HG03520 (cell line): Measurements from ENCODE around the gene CEP85L.

Experiments
- ATAC-seq: cut with Tn5 transposase; IDR thresholded peaks from one replicate; pipeline ENCODE4 v1.9.1; 2021; ENCODE audit warnings: mild to moderate bottlenecking, moderate library complexity; ENCODE audit not compliant: unreplicated experiment

Gene CEP85L

DNA sequence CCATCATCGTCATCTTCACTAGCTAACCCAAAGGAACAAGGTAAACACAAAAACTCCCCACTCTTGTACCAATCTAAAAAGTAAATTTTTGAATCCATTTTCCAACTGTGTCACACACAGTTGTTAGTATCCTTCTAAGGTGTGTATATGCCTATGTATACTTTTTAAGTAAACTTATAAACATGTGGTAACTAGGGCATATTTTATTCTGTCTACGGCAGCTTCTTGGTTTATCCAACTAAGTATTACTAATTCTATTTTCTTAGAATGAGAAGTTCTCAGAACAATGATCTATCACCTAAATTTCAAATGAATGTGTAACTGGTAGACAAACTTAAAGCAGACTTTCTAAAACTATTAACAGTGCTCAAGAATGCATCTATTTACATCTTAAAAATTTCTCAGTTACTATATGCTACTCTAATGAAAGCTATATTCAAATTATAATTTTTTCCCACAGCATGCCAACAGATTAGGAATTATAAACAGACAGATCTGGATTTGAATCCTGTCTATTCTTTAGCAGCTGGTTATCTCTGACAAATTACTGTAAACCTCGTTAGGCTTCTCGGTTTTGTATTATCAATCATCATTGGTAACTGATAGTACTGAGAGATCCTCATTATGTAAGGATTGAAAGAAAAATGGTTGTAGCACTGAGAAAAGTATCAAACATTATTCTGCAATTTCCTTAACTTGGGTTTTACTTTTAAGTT lies 105.1 kb downstream of the CEP85L start:
- no peak for ATAC-seq

- no peak for ATAC-seq
These were observed 107.3 kb downstream of the CEP85L start for GRCh38 chr6:118544105-118544504.

GRCh38 chr6:118542184-118542952 lies 109.0 kb downstream of the CEP85L start:
- ATAC-seq, result no peak

GRCh38 chr6:118537574-118537973 lies 113.8 kb downstream of the CEP85L start:
- ATAC-seq, result no peak

GRCh38 chr6:118536478-118536877 lies 114.9 kb downstream of the CEP85L start:
- no peak for ATAC-seq

GRCh38 chr6:118535176-118535844 lies 116.1 kb downstream of the CEP85L start:
- ATAC-seq, result no peak

GRCh38 chr6:118530942-118531341 lies 120.4 kb downstream of the CEP85L start:
- ATAC-seq, result no peak

DNA sequence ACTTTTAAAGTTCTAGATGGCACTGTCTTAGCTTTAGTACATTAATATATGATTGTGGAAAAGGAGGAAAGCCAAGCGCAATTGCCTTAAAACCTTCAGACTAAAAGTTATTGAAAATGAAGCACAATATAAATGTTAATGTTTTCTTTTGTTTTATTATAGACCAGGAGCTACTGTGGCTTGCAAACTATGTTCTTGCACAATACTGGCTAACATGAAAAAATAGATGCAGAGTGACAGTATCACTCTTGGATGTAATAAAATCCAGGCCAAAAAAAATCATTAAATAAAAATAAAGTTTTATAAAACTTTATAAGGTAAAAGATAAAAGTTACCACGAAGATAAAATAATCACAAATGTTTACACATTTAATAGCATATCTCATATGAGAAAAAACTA lies 121.6 kb downstream of the CEP85L start:
- ATAC-seq, result no peak

- no peak for ATAC-seq
These were observed 123.3 kb downstream of the CEP85L start for GRCh38 chr6:118528129-118528528.

DNA sequence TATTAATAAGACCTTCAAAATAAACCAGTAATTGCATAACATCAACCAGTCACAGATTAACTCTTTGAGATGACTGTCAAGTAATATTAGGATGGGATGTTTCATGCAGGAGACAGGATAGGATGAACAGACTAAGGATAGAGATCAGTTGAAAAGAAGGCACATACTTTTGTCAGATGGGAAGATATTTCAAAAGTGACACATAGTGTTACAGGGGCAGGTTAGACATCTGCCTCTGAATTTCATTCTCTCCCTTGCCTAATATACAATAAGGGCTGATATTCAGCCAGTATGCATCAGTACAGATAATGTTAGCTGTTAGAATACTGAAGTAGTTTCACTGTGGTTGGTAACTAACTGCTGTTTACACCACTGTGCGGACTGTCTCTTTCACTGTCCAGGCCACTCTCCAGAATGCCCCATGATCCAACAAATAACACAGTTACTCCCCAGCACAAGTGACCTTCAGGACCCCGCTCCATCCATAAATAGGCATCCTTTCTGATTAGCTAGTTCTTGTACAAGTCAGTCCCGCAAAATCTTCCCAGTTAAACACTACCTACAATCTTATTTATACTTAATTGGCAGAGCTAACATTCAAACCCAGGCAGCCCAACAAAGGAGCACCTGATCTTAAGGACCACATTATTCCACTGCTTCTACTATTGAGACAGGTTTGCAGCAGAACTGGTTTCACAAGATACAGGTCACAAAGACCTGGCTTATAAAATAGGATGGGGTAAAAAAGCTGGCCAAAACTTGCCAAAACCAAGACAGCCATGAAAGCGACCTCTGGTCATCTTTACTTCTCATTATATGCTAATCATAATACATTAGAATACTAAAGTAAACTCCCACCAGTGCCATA lies 125.2 kb downstream of the CEP85L start:
- no peak for ATAC-seq

DNA sequence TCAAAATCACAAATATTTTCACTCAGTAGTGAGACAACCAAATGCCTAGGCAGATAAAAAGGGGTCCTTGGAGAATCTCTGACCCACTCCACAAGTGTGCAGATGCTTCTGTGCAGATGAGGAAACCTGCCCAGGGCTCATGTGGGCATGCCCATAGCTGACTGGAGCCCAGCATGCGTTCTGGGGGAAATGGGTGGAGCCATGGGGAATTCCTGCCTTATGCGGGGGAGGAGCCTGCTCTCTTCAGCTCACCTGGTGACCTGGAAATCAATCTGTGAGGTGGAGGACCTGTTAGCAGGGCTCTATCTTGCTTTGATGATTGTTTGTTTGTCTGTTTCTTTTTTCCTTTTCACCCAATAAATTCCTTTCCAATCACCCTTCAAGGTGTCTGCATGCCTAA lies 126.7 kb downstream of the CEP85L start:
- no peak for ATAC-seq

DNA sequence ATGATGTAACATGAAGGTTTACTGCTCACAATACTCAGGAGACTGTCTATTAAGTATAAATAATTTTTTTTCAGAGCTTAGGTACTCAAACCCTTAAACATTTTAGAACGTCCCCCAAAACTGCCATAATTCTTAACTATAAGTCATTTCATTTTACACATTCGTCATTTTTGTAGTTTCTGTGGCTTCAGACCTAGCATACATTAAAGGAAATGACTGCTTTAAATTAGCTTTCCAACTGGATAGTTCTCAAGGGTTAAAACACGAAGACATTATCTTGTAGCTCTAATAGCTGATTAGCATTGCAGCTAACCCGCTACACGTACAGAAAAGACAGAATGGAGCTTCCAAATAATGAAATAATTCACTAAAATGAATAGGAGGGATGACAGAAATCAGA lies 128.2 kb downstream of the CEP85L start:
- ATAC-seq, result peak; percentile 51

DNA sequence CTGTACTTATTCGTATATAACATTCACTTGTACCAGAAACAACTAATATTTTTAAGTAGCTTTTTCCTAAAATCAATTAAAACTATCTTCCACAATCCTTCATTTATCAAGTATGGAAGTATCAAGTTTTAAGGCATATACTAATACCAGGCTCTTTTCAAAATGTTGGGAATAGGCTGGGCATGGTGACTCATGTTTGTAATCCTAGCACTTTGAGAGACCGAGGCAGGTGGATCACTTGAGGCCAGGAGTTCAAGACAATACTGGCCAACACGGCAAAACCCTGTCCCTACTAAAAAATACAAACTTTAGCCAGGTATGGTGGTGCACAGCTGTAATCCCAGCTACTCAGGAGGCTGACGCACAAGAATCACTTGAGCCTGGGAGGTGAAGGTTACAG lies 129.0 kb downstream of the CEP85L start:
- no peak for ATAC-seq

DNA sequence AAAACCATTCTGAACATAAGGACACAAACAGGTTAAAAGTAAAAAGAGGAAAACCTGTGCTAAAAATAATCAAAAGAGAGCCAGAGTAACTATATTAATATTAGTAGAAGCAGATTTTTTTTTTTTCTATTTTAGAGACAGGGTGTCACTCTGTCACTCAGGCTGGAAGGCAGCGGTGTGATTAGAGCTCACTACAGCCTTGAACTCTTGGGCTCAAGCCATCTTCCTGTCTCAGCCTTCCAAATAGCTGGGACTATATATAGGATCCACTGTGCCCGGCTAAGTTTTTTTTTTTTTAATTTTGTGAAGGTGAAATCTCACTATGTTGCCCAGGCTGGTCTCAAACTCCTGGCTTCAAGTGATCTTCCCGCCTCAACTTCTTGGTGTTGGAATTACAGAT lies 136.7 kb downstream of the CEP85L start:
- ATAC-seq, result no peak

DNA sequence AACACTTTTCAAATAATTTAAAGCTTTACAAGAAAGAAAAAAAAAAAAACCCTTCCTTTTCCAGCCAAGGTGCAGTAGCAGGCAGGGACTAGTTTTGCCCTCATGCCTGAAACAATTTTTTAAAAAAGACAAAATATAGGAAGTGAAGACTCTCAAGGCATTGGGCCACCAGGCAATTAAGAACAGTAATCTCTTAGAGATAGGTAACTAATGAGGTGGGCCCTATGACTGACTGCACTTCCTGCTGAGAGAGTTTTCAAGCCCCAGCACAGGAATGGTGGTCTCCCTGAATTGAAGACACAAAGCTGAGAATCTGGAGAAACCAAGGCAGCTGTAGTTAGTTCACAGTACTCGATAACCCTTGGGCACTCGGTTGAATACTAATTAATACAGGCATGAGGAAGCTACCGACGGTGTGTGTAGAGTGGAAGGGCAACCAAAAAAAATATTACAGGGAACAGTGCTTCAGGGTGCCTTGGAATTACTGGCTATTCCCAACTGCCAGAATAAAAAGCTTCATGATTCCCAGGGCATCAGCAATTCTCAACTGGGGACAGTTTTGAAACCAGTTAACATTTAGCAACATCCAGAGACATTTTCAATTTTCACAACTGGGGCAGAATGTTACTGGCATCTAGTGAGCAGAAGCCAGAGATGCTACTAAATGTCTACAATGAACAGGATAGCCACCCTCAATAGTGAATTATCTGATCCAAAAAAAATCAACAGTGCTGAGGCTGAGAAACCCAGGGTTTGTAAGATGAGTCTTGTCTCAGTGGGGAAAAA lies 139.3 kb downstream of the CEP85L start:
- no peak for ATAC-seq

DNA sequence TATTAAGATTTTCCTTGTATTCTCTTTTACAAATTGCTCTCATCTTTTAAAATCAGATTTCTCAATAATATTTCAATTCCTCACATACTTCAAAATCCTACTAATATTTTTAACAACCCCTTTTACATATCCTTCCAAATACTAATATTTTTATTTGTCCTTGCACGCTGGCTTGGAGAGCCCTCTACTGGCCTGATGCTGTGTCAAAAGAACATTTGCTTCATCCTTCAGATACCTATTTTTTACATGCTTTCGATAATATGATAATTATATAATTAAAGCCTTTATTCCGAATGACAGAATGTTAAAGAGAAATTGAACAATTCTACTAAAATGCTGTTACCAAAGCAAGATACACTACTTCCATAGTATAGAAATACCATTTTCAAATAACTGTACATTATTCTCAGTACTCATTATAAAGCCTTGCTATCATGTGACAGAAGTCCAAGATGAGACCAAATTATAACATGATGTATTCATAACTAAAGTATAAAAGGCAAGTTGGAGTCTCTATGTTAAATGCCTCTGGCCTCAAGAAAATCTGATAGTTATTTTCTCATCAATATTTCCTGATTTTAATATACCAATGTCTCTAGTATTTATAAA lies 142.3 kb downstream of the CEP85L start:
- ATAC-seq, result no peak

GRCh38 chr6:118507636-118508035 lies 143.8 kb downstream of the CEP85L start:
- ATAC-seq, result no peak

- ATAC-seq, result no peak
These were observed 145.2 kb downstream of the CEP85L start for GRCh38 chr6:118506071-118506638.

DNA sequence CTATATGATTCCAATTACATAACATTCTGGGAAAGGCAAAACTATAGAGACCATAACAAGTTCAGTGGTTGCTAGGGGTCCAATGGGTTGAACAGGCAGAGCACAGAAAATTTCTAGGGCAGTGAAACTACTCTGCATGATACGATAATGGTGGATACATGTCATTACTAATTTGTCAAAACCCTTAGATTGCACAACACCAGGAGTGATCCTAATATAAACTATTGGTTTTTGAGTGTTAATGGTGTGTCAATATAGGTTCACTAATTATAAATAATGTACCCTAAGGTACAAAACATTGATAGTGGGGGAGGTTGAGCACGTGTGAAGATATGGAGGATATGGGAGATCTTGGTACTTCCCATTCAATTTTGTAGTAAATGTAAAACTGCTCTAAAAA lies 145.7 kb downstream of the CEP85L start:
- no peak for ATAC-seq
